Astrocyte of the spinal cord (primary cell): ENCODE measurements around the gene REX1BD.
"Not testable (repeated sequence)": the region's sequence is repeated elsewhere in the genome, so short reads cannot be mapped to it uniquely, and the experiment has no call there.

Experiments
- DNase-seq: peaks from one replicate; pipeline ENCODE4 v3.0.0; 2011; ENCODE audit warnings: low read depth, low spot score
- H3K4me3 ChIP-seq: 2 replicates; pipeline ENCODE4 v1.5.1; 2011; ENCODE audit warnings: low read depth, mild to moderate bottlenecking, low read length, moderate library complexity
- in situ Hi-C: cut with HindIII; loops from 2 replicates; pipeline ENCODE4 v1.10.0; 2017; ENCODE audit warnings: low sequenced_read_pairs
- TF ChIP-seq, protein P1 (sequence below): IDR thresholded peaks from 2 replicates; pipeline ENCODE4 v1.5.1; 2012; ENCODE audit warnings: low read depth, mild to moderate bottlenecking, low read length, inconsistent platforms

Gene REX1BD

DNA sequence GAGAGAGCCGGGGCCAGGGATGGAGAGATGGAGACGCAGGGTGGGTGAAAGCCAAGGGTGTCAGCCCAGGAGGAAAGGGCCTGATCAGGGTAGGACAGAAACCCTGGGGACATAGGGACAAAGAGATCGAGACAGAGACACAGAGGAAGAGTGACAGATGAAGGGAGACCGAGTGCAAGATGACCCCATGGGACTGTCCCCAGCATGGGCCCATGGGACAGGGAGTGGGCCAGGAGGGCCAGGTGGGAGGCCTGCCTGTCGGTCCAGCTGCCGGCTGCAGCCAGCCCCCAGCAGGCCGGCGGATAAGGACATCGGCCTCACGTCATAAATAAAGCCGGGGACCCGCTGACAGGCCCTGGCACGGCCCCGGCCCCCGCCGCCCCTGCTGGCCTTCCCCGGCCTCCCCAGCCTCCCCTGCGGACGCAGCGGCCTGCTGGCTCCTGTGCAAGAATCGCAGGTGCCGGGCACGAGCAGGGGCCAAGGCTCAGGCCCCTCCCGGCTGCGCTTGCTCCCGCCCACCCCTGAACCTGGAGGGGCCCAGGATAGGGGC, 6.3 kb downstream of the REX1BD start:
- in situ Hi-C loops, result no loop called here
- no peak for DNase-seq
- TF ChIP-seq, protein P1, sequence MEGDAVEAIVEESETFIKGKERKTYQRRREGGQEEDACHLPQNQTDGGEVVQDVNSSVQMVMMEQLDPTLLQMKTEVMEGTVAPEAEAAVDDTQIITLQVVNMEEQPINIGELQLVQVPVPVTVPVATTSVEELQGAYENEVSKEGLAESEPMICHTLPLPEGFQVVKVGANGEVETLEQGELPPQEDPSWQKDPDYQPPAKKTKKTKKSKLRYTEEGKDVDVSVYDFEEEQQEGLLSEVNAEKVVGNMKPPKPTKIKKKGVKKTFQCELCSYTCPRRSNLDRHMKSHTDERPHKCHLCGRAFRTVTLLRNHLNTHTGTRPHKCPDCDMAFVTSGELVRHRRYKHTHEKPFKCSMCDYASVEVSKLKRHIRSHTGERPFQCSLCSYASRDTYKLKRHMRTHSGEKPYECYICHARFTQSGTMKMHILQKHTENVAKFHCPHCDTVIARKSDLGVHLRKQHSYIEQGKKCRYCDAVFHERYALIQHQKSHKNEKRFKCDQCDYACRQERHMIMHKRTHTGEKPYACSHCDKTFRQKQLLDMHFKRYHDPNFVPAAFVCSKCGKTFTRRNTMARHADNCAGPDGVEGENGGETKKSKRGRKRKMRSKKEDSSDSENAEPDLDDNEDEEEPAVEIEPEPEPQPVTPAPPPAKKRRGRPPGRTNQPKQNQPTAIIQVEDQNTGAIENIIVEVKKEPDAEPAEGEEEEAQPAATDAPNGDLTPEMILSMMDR, result no peak
- H3K4me3 ChIP-seq, result peak overlapping the region; percentile 28

GRCh38 chr19:18595475-18595874, 6.9 kb downstream of the REX1BD start:
- TF ChIP-seq, protein P1, result no peak
- DNase-seq, result no peak
- in situ Hi-C loops, result no loop called here
- H3K4me3 ChIP-seq, result no peak overlapping the region

DNA sequence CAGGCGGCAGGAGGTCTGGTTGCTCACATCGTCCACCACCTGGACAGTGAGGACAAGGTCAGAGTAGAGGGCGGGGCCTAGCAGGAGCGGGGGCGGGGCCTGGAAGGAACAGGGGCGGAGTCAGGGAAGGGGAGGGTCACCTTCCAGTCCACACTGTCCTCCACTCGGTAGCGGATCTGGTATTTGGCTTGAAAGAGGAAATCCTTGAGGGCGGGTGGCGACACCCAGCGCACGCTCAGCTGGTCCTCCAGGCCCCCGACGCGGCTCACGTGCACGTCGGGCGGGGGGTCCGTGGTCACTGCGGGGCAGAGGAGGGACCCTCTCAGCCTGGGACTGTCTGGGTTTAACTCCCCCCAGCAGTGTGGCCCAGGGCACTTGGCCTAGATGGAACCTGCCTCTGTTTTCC, 8.2 kb downstream of the REX1BD start:
- in situ Hi-C loops, result no loop called here
- H3K4me3 ChIP-seq, result no peak overlapping the region
- TF ChIP-seq, protein P1, result no peak
- no peak for DNase-seq

DNA sequence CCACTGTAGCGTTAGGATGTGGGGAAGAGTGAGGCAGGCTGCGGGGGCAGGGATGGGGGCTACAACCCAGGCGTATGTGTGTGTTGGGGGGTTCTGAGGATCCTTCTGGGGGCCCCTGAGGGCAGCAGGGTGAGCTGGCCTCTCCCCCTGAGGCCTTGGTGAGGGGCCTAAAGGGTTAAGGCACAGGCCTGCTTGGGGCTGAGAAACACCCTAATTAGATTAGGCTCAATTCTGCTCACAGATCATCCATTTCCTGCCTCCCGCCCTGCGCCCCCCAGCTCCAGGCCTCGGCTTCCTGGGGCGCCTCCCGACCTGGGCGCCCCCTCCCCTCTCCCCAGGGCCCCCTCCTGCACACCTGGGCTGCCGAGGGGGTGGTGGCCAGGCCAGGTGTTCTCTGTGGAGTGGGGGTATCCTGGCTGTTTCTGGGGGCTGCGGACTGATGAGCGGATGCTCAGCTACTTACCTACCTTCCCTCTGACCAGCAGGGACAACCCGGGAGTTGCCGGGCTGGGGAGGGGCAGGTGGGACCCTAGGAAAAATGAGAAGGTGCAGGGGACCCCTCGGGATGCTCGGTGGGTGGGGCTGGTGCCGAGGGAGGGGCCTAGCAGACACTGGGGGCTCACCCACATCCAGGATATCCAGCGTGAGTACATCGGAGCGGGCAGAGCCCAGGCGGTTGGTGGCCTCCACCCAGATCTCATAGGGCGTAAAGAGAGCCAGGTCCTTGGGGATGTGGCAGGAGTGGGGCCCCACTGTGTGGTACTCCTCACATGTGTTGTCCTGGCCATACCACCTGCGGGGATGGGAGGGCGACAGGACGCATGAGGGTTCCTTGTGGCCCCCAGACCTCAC, 9.4 kb downstream of the REX1BD start:
- no peak overlapping the region for H3K4me3 ChIP-seq
- in situ Hi-C loops, result no loop called here
- DNase-seq, result no peak
- TF ChIP-seq, protein P1, result no peak

GRCh38 chr19:18599485-18599884, 10.9 kb downstream of the REX1BD start:
- TF ChIP-seq, protein P1, result no peak
- DNase-seq, result no peak
- in situ Hi-C loops, result no loop called here
- H3K4me3 ChIP-seq, result no peak overlapping the region

DNA sequence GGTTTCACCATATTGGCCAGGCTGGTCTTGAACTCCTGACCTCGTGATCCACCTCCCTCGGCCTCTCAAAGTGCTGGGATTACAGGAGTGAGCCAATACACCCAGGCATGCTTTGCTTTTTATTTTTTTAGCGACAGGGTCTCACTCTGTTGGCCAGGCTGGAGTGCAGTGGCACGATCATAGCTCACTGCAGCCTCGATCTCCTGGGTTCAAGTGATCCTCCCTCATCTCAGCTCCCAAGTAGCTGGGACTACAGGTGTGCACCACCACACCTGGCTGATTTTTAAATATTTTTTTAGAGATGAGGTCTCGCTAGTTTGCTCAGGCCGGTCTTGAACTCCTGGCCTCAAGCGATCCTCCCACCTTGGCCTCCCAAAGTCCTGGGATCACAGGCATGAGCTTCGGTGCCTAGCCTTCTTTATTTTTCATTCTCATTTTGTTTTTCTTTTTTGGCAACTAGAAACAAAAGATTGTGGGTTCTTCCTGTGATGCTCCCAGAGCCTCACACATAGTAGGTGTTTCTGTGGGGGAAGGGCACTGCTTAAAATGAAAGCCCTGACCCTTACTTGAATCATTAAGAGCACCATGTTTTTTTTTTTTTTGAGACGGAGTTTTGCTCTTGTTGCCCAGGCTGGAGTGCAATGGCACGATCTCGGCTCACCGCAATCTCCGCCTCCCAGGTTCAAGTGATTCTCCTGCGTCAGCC, 12.2 kb downstream of the REX1BD start:
- H3K4me3 ChIP-seq, DNase-seq, in situ Hi-C loops: not testable (repeated sequence)

GRCh38 chr19:18601875-18602274, 13.3 kb downstream of the REX1BD start:
- no peak for DNase-seq
- in situ Hi-C loops, result no loop called here
- TF ChIP-seq, protein P1, result no peak

More at GRCh38 chr19:18601875-18602274, 13.3 kb downstream of the REX1BD start:
- H3K4me3 ChIP-seq, result no peak overlapping the region
